ENCODE measurements around the gene HOOK2. TPM values are rescaled to one million over a fixed set of nuclear protein-coding genes. Genes with fewer than 3 reads are reported as not detected.

The HOOK2 gene
- polyA plus RNA-seq, 1 donor from 2014 or later, result 28.4 TPM

GRCh38 chr19:12788682-12789097, 13.3 kb upstream of the HOOK2 start:
- Histone ChIP-seq H4K20me1 (ENCODE audit: insufficient read depth) (no peaks in the 10 kb centered on the region), H3K36me3 (ENCODE audit: insufficient read depth, low read length) (no peaks in the 10 kb centered on the region), H3F3A (ENCODE audit: insufficient read depth, low read length, poor library complexity, severe bottlenecking) (no peaks in the 10 kb centered on the region), H3K9me2 (ENCODE audit: insufficient read depth, low read length) (no peaks in the 10 kb centered on the region), H3K9ac (ENCODE audit: low read length) (no peak overlapping the region), H3K9me3 (ENCODE audit: low read length) (no peaks in the 10 kb centered on the region), H3K79me2 (replicated peaks; ENCODE audit: insufficient read depth, low read length) (no peaks in the 10 kb centered on the region), H3K27ac (ENCODE audit: low read length) (no peak overlapping the region), H3K4me3 (ENCODE audit: low read length) (no peak overlapping the region), H3K4me2 (ENCODE audit: low read length) (no peak overlapping the region), H2AFZ (ENCODE audit: low read depth, low read length) (no peak overlapping the region), H3K27me3 (ENCODE audit: insufficient read depth, low read depth, low read length) (peaks cover 29% of the 10 kb centered on the region)
- no peak for TF ChIP-seq MXI1 (conservative IDR thresholded peaks at IDR 0.05; ENCODE audit: poor library complexity, severe bottlenecking)
- no peak for TF ChIP-seq REST (IDR thresholded peaks at IDR 0.05; ENCODE audit: borderline replicate concordance)
- TF ChIP-seq RAD21 (conservative IDR thresholded peaks at IDR 0.05), result no peak
- no peak for TF ChIP-seq POLR2AphosphoS5 (IDR thresholded peaks at IDR 0.05)
- TF ChIP-seq EP300 (conservative IDR thresholded peaks at IDR 0.05; ENCODE audit: poor library complexity, severe bottlenecking), result no peak
- no peak for TF ChIP-seq SMC3 (conservative IDR thresholded peaks at IDR 0.05; ENCODE audit: poor library complexity)
- TF ChIP-seq EZH2 (IDR thresholded peaks at IDR 0.05; ENCODE audit: borderline replicate concordance, insufficient read depth, low read length, poor library complexity, severe bottlenecking), result no peak
- no peak for TF ChIP-seq TAF1 (IDR thresholded peaks at IDR 0.05; ENCODE audit: low read depth)
- TF ChIP-seq CTCF (IDR thresholded peaks at IDR 0.05; ENCODE audit: poor library complexity, severe bottlenecking), result no peak

GRCh38 chr19:12788042-12788681, 12.8 kb upstream of the HOOK2 start:
- no peaks in the 10 kb centered on the region for H3K9me3 ChIP-seq (ENCODE audit: low read length)
- H2AFZ ChIP-seq (ENCODE audit: low read depth, low read length), result no peak overlapping the region
- H3K4me2 ChIP-seq (ENCODE audit: low read length), result no peak overlapping the region
- H3K9ac ChIP-seq (ENCODE audit: low read length), result no peak overlapping the region
- no peaks in the 10 kb centered on the region for H3K9me2 ChIP-seq (ENCODE audit: insufficient read depth, low read length)
- no peak overlapping the region for H3K27ac ChIP-seq (ENCODE audit: low read length)
- H4K20me1 ChIP-seq (ENCODE audit: insufficient read depth), result no peaks in the 10 kb centered on the region
- no peaks in the 10 kb centered on the region for H3F3A ChIP-seq (ENCODE audit: insufficient read depth, low read length, poor library complexity, severe bottlenecking)
- peaks cover 29% of the 10 kb centered on the region for H3K27me3 ChIP-seq (ENCODE audit: insufficient read depth, low read depth, low read length)
- H3K79me2 ChIP-seq (replicated peaks; ENCODE audit: insufficient read depth, low read length), result no peaks in the 10 kb centered on the region
- H3K36me3 ChIP-seq (ENCODE audit: insufficient read depth, low read length), result no peaks in the 10 kb centered on the region
- TF ChIP-seq MXI1 (conservative IDR thresholded peaks at IDR 0.05; ENCODE audit: poor library complexity, severe bottlenecking) (no peak), EZH2 (IDR thresholded peaks at IDR 0.05; ENCODE audit: borderline replicate concordance, insufficient read depth, low read length, poor library complexity, severe bottlenecking) (no peak)
- no peak overlapping the region for H3K4me3 ChIP-seq (ENCODE audit: low read length)

Measured in neural cell (in vitro differentiated cells).